HG02852 (cell line): ENCODE data around the gene LITAFD.

Experiments used
- ATAC-seq: cut with Tn5 transposase; IDR thresholded peaks from one replicate; pipeline ENCODE4 v1.9.1; 2021; ENCODE audit warnings: mild to moderate bottlenecking, moderate library complexity; ENCODE audit not compliant: unreplicated experiment

The LITAFD gene

GRCh38 chr16:8919089-8919933 is 37.2 kb downstream of the LITAFD start:
- no peak for ATAC-seq

DNA sequence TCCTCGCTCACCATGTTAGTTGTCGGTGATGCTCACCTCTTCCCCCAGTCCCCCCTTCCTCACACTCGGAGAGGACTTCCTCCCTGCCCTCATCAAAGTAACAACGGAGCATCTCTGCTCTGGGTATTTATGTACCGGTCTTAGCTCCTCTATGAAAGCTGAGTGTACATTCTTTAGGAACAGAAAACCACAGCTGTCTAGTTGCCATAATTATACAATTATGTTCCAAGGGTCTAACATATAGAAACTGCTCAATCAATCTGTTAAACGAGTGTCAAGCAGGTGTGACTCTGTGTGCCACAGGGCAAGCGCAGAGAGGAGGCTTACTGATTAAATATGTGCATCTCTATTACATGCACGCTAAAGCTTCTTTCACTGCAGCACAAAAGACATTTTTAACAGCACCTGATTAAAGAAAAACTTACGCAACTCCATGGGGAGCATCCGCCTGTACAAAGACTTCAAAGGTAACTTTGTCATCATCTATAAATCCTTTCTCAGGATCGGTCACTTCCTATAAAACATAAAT is 37.8 kb downstream of the LITAFD start:
- ATAC-seq = no peak

GRCh38 chr16:8920645-8921346 is 38.6 kb downstream of the LITAFD start:
- no peak for ATAC-seq

GRCh38 chr16:8921347-8921984 is 39.3 kb downstream of the LITAFD start:
- no peak for ATAC-seq

GRCh38 chr16:8923199-8923598 is 41.0 kb downstream of the LITAFD start:
- ATAC-seq = no peak

DNA sequence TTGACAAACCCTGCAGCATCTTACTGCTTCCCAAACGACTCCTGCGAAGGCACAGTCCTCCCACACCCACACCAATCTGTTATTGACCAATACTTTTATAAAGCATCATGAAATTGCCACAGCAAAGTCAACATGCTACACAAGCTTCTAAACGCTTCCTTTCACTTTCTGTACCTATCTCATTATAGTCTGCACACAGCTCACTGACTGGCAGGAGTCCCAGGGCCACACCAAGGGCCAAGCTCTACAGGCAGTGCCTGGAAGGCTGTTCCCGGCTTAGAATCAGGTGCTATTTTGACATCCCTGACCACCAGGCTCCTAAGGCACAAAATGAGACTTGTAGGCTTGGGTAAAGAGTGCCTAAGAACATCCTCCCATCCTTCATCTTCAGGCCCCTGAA is 42.1 kb downstream of the LITAFD start:
- no peak for ATAC-seq

DNA sequence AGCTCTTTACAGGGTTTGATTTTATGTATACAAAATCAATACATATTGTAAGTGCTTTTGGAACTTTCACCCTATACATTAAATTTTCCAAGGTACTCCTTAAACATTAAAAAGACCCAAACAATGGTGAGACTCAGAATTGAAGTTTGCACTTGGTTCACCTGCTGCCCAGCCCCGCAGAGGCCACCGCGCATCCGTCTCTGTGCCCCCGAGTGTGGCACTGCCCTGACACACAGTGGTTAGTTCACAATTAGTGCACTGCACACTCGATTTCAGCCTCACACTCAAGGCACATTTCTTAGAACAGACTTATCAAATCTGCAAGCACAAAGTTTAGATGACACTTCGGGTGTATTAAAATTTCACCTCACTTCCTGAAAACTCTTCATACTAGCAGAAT is 43.3 kb downstream of the LITAFD start:
- no peak for ATAC-seq

- no peak for ATAC-seq
Measured at GRCh38 chr16:8926827-8927226, 44.7 kb downstream of the LITAFD start.

DNA sequence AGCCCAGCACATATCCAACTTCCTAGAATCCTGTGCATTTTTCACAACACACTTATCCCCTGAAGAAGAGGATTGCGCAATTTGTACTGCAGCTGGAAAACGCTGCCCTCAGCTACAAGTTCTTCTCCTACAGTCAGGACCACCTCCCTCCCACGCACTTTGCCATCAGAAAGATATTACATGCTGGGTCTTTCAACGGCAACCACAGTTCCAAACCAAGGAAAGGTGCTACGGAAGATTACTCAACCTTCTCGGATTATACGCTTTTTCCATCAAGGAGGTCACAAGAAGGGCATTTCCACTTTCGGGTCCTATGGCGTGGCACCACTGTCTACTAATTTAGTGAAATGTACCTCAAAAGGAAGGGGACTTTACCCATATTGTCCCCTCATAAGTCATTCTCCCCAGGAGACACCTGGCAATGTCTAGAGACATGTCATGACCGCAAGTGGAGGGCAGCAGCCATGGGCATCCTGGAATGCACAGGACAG is 46.4 kb downstream of the LITAFD start:
- ATAC-seq = no peak

DNA sequence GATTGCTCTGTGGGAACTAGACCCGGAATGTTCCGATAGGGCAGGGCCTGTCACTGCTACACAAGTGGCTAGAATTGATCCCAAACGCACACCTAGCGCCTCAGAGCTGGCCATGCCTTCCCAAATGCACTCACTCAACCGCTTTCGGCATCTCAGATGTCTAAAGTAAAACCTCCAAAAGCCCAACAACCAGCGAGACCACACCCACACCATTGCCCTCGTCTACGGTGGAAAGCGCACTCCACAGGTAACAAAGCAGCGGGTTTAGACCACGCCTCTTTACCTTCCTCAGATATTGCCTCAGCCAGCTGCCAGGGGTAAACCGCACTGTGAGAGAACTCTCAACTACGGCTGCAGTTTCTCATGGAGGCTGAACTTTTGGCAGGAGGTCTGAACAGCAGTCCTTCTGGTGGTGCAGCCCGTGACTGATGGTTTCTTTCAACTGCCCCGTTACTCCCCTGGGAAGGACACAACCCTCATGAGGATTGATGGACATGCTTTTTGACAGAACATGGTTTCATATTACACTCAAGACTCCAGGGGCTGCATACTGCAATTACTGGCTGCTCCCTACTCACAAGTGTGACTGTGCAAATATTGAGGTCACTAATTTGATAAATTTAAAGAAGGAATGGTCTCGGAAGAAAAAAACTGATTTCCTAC is 47.1 kb downstream of the LITAFD start:
- ATAC-seq = no peak

GRCh38 chr16:8931859-8932258 is 49.7 kb downstream of the LITAFD start:
- ATAC-seq = no peak

DNA sequence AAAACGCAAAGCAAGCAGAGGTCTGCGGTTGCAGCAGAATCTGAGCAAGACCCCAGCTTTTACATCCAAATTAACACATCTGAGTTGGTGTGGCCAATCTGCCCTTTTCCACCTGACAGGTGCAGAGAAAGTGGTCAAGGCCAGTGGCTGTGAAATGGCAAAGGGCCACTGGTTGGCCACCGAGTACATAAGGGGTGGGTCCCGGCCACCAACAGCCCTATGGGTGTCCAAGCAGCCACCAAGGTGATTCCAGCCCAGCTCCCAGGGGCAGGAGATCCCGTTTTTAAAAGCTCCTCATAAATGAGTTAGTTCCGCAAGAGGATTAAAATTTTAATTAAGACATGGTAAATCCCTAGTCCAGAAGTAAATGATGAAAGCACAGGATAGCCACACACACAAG is 52.5 kb downstream of the LITAFD start:
- ATAC-seq = no peak
